Neural cell (in vitro differentiated cells): ENCODE data around the gene COL9A1. TPM values are rescaled to one million over a fixed set of nuclear protein-coding genes. Genes with fewer than 3 reads are reported as not detected.
A peak's percentile ranks its signal among the peaks of the same experiment; 100 is the strongest.

Source experiments
- H2AFZ ChIP-seq: fragments of 200-600, 300-800 bp; sonication (generic), shearing (Covaris generic); 2 replicates; pipeline ENCODE4 v1.6.0; 2014; ENCODE audit warnings: low read depth, mild to moderate bottlenecking, antibody characterized with exemption, low read length, moderate library complexity
- H3F3A ChIP-seq: fragments of 200-600 bp; shearing (Covaris generic); 2 replicates; pipeline ENCODE4 v1.6.1; 2016; ENCODE audit warnings: mild to moderate bottlenecking, moderate library complexity, mixed read lengths, antibody characterized with exemption, low read length; ENCODE audit not compliant: insufficient read depth, poor library complexity, severe bottlenecking
- H3K27ac ChIP-seq: fragments of 200-600, 300-800 bp; sonication (generic), shearing (Covaris generic); 2 replicates; pipeline ENCODE4 v1.5.1; 2014; ENCODE audit warnings: mild to moderate bottlenecking, low read length, moderate library complexity
- H3K27me3 ChIP-seq: fragments of 300-800, 200-600 bp; sonication (generic), shearing (Covaris generic); 2 replicates; pipeline ENCODE4 v1.6.0; 2014; ENCODE audit warnings: mild to moderate bottlenecking, low read depth, low read length, moderate library complexity; ENCODE audit not compliant: insufficient read depth
- H3K36me3 ChIP-seq: fragments of 300-800, 200-600 bp; sonication (generic), shearing (Covaris generic); 2 replicates; pipeline ENCODE4 v1.5.1; 2014; ENCODE audit warnings: mild to moderate bottlenecking, antibody characterized with exemption, low read length, moderate library complexity; ENCODE audit not compliant: insufficient read depth
- H3K4me2 ChIP-seq: fragments of 300-800, 200-600 bp; sonication (generic), shearing (Covaris generic); 2 replicates; pipeline ENCODE4 v1.6.0; 2014; ENCODE audit warnings: mild to moderate bottlenecking, low read length
- H3K4me3 ChIP-seq: fragments of 300-800, 200-600 bp; sonication (generic), shearing (Covaris generic); 2 replicates; pipeline ENCODE4 v1.5.1; 2014; ENCODE audit warnings: mild to moderate bottlenecking, low read length, moderate library complexity
- H3K79me2 ChIP-seq: fragments of 200-600 bp; shearing (Covaris generic); replicated peaks from 2 replicates; pipeline ENCODE4 v1.6.0; 2014; ENCODE audit warnings: mild to moderate bottlenecking, low read length, moderate library complexity; ENCODE audit not compliant: insufficient read depth
- H3K9ac ChIP-seq: fragments of 300-800, 200-600 bp; sonication (generic), shearing (Covaris generic); 2 replicates; pipeline ENCODE4 v1.6.1; 2016; ENCODE audit warnings: mild to moderate bottlenecking, low read length, mixed read lengths
- H3K9me2 ChIP-seq: fragments of 200-600 bp; shearing (Covaris generic); 2 replicates; pipeline ENCODE4 v1.6.1; 2016; ENCODE audit warnings: mild to moderate bottlenecking, low read length, mixed read lengths; ENCODE audit not compliant: insufficient read depth
- H3K9me3 ChIP-seq: fragments of 200-600, 300-800 bp; sonication (generic), shearing (Covaris generic); 2 replicates; pipeline ENCODE4 v1.6.1; 2016; ENCODE audit warnings: mild to moderate bottlenecking, mixed run types, low read length, moderate library complexity, mixed read lengths
- H4K20me1 ChIP-seq: fragments of 200-600 bp; shearing (Covaris generic); 2 replicates; pipeline ENCODE4 v1.6.1; 2016; ENCODE audit warnings: mild to moderate bottlenecking, mixed run types; ENCODE audit not compliant: insufficient read depth
- EP300 ChIP-seq: fragments of 450-650 bp; conservative IDR thresholded peaks from 2 replicates; pipeline ENCODE4 v1.6.1; 2014; ENCODE audit warnings: antibody characterized with exemption, mild to moderate bottlenecking, moderate library complexity; ENCODE audit not compliant: poor library complexity, severe bottlenecking
- EZH2 ChIP-seq: fragments of 200-600, 300-800 bp; shearing (Covaris generic), sonication (generic); IDR thresholded peaks from 2 replicates; pipeline ENCODE4 v1.6.1; 2014; ENCODE audit warnings: antibody characterized with exemption, low read length, borderline replicate concordance, mild to moderate bottlenecking; ENCODE audit not compliant: insufficient read depth, poor library complexity, severe bottlenecking
- MXI1 ChIP-seq: fragments of 450-650 bp; conservative IDR thresholded peaks from 2 replicates; pipeline ENCODE4 v1.6.1; 2014; ENCODE audit warnings: antibody characterized with exemption, mild to moderate bottlenecking; ENCODE audit not compliant: poor library complexity, severe bottlenecking
- POLR2AphosphoS5 ChIP-seq: IDR thresholded peaks from 2 replicates; pipeline ENCODE4 v1.6.1; 2012
- RAD21 ChIP-seq: fragments of 450-650 bp; conservative IDR thresholded peaks from 2 replicates; pipeline ENCODE4 v1.6.1; 2014; ENCODE audit warnings: antibody characterized with exemption, mild to moderate bottlenecking, moderate library complexity
- SMC3 ChIP-seq: fragments of 450-650 bp; conservative IDR thresholded peaks from 2 replicates; pipeline ENCODE4 v1.6.1; 2014; ENCODE audit warnings: antibody characterized with exemption, mild to moderate bottlenecking, moderate library complexity; ENCODE audit not compliant: poor library complexity
- TAF1 ChIP-seq: IDR thresholded peaks from 2 replicates; pipeline ENCODE4 v1.6.1; 2012; ENCODE audit warnings: low read depth
- polyA plus RNA-seq: library from polyadenylated mRNA; depleted of rRNA; stranded (reverse); fragments of >200 nt; gene quantifications from 2 replicates; pipeline ENCODE4 v1.2.3, GENCODE V29; 2014
- TF ChIP-seq, protein P1 (sequence below): IDR thresholded peaks from 2 replicates; pipeline ENCODE4 v1.6.1; 2012; ENCODE audit warnings: borderline replicate concordance
- TF ChIP-seq, protein P2 (sequence below): fragments of 450-650 bp; IDR thresholded peaks from 2 replicates; pipeline ENCODE4 v1.5.1; 2014; ENCODE audit warnings: antibody characterized with exemption, mild to moderate bottlenecking, moderate library complexity; ENCODE audit not compliant: poor library complexity, severe bottlenecking

The COL9A1 gene
- polyA plus RNA-seq, 1 donor from 2014 or later: 1.0 TPM

- TF ChIP-seq, protein P1, sequence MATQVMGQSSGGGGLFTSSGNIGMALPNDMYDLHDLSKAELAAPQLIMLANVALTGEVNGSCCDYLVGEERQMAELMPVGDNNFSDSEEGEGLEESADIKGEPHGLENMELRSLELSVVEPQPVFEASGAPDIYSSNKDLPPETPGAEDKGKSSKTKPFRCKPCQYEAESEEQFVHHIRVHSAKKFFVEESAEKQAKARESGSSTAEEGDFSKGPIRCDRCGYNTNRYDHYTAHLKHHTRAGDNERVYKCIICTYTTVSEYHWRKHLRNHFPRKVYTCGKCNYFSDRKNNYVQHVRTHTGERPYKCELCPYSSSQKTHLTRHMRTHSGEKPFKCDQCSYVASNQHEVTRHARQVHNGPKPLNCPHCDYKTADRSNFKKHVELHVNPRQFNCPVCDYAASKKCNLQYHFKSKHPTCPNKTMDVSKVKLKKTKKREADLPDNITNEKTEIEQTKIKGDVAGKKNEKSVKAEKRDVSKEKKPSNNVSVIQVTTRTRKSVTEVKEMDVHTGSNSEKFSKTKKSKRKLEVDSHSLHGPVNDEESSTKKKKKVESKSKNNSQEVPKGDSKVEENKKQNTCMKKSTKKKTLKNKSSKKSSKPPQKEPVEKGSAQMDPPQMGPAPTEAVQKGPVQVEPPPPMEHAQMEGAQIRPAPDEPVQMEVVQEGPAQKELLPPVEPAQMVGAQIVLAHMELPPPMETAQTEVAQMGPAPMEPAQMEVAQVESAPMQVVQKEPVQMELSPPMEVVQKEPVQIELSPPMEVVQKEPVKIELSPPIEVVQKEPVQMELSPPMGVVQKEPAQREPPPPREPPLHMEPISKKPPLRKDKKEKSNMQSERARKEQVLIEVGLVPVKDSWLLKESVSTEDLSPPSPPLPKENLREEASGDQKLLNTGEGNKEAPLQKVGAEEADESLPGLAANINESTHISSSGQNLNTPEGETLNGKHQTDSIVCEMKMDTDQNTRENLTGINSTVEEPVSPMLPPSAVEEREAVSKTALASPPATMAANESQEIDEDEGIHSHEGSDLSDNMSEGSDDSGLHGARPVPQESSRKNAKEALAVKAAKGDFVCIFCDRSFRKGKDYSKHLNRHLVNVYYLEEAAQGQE: no peak
- TF ChIP-seq, protein P2, sequence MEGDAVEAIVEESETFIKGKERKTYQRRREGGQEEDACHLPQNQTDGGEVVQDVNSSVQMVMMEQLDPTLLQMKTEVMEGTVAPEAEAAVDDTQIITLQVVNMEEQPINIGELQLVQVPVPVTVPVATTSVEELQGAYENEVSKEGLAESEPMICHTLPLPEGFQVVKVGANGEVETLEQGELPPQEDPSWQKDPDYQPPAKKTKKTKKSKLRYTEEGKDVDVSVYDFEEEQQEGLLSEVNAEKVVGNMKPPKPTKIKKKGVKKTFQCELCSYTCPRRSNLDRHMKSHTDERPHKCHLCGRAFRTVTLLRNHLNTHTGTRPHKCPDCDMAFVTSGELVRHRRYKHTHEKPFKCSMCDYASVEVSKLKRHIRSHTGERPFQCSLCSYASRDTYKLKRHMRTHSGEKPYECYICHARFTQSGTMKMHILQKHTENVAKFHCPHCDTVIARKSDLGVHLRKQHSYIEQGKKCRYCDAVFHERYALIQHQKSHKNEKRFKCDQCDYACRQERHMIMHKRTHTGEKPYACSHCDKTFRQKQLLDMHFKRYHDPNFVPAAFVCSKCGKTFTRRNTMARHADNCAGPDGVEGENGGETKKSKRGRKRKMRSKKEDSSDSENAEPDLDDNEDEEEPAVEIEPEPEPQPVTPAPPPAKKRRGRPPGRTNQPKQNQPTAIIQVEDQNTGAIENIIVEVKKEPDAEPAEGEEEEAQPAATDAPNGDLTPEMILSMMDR: peak; percentile 82
- TF ChIP-seq TAF1: no peak
- no peak for TF ChIP-seq EZH2
- no peak for TF ChIP-seq POLR2AphosphoS5
- no peak for TF ChIP-seq MXI1
- TF ChIP-seq EP300: no peak
- TF ChIP-seq RAD21: peak; percentile 89
- peak; percentile 83 for TF ChIP-seq SMC3
- Histone ChIP-seq H3F3A (no peaks in the 10 kb centered on the region), H3K4me2 (no peak overlapping the region), H3K9ac (no peak overlapping the region), H2AFZ (no peak overlapping the region), H4K20me1 (no peaks in the 10 kb centered on the region), H3K9me2 (no peaks in the 10 kb centered on the region), H3K27ac (no peak overlapping the region), H3K27me3 (no peaks in the 10 kb centered on the region), H3K4me3 (no peak overlapping the region), H3K79me2 (no peaks in the 10 kb centered on the region), H3K36me3 (no peaks in the 10 kb centered on the region), H3K9me3 (no peaks in the 10 kb centered on the region)
Observed at GRCh38 chr6:70221025-70221714, 81.7 kb downstream of the COL9A1 start.

- H3K27me3 ChIP-seq: no peaks in the 10 kb centered on the region
- no peak overlapping the region for H3K4me3 ChIP-seq
- H3K27ac ChIP-seq: no peak overlapping the region
- no peaks in the 10 kb centered on the region for H4K20me1 ChIP-seq
- no peak overlapping the region for H3K4me2 ChIP-seq
- H3K9ac ChIP-seq: no peak overlapping the region
- no peaks in the 10 kb centered on the region for H3F3A ChIP-seq
- no peaks in the 10 kb centered on the region for H3K9me2 ChIP-seq
- TF ChIP-seq EP300 (no peak), EZH2 (no peak), TAF1 (no peak), POLR2AphosphoS5 (no peak), MXI1 (no peak)
- no peak overlapping the region for H2AFZ ChIP-seq
- no peaks in the 10 kb centered on the region for H3K9me3 ChIP-seq
- H3K79me2 ChIP-seq: no peaks in the 10 kb centered on the region
- no peaks in the 10 kb centered on the region for H3K36me3 ChIP-seq
Observed at GRCh38 chr6:70219943-70220613, 82.8 kb downstream of the COL9A1 start.
